HG02798 (cell line): ENCODE data around the gene TRAPPC5.

ENCODE experiments used
- ATAC-seq: cut with Tn5 transposase; IDR thresholded peaks from one replicate; pipeline ENCODE4 v1.9.1; 2021; ENCODE audit warnings: mild to moderate bottlenecking; ENCODE audit not compliant: unreplicated experiment, poor library complexity

Gene TRAPPC5

GRCh38 chr19:7729211-7729610 is 48.6 kb downstream of the TRAPPC5 start:
- no peak for ATAC-seq

- no peak for ATAC-seq
These were observed 49.2 kb downstream of the TRAPPC5 start for GRCh38 chr19:7729831-7730285.

- ATAC-seq: no peak
These were observed 49.9 kb downstream of the TRAPPC5 start for GRCh38 chr19:7730286-7731217.

GRCh38 chr19:7731218-7731595 is 50.6 kb downstream of the TRAPPC5 start:
- no peak for ATAC-seq

- no peak for ATAC-seq
These were observed 51.0 kb downstream of the TRAPPC5 start for GRCh38 chr19:7731615-7732014.

- no peak for ATAC-seq
These were observed 51.4 kb downstream of the TRAPPC5 start, which contains the start of gene CLEC4G for GRCh38 chr19:7732045-7732444. Gene CLEC4G, minus strand, starts transcription at chr19:7732110. Its CDS starts 8 bp downstream, at chr19:7732102.

GRCh38 chr19:7733376-7733775 is 52.7 kb downstream of the TRAPPC5 start:
- no peak for ATAC-seq

GRCh38 chr19:7734220-7735203 is 53.9 kb downstream of the TRAPPC5 start:
- ATAC-seq: no peak

GRCh38 chr19:7736148-7736547 is 55.5 kb downstream of the TRAPPC5 start:
- ATAC-seq: no peak

- no peak for ATAC-seq
These were observed 56.6 kb downstream of the TRAPPC5 start for GRCh38 chr19:7737215-7737614.
